Cerebellar cortex (tissue), 1 donor: ENCODE data around the gene TTC39C.
A peak's percentile ranks its signal among the peaks of the same experiment; 100 is the strongest.

Experiments used
- DNase-seq: peaks from one replicate; pipeline ENCODE4 v3.0.0-alpha.2; 2015; ENCODE audit warnings: low spot score

The TTC39C gene

DNA sequence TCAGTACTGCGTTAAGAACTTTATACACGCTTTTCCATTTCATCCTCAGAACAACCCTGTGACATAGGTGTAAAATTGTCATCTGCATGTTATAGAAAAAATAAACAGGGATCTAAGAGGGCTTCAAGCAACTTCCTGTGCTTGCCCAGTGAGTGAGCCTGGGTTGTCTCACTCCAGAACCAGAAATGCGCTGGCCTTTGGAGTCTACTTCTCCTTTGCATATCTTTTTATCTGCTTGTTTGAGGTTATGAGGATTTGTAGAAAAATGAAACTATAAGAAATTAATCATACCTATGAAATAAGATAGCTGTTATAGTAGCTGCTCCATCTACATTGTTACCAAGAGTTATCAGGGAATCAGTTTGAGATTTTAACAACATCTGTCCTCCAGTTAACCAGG, 69.0 kb downstream of the TTC39C start:
- no peak for DNase-seq

DNA sequence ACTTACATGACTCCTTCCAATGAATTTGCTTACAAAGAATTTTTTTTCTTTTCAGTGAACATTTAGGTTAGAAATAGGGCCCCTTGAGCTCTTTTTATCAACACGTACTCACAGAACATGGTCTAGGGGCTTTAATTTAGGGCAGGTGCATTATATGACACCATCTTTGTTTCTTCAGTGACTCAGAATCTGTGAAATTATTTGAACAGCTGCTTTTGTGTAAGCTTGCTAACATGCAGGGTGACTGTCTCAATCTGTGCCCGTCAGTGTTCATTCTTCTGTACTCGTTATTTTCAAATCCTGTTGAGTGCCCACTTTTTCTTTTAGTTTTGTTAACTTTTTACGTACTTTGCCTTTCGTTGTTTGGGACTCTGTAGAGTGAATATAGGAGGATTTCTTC, 71.5 kb downstream of the TTC39C start:
- DNase-seq, result no peak

- DNase-seq, result peak; percentile 61
Measured at GRCh38 chr18:24089076-24089475, 74.5 kb downstream of the TTC39C start.

- DNase-seq, result peak; percentile 22
Measured at GRCh38 chr18:24089515-24090337, 75.2 kb downstream of the TTC39C start.

GRCh38 chr18:24090876-24091275, 76.3 kb downstream of the TTC39C start:
- DNase-seq, result no peak

DNA sequence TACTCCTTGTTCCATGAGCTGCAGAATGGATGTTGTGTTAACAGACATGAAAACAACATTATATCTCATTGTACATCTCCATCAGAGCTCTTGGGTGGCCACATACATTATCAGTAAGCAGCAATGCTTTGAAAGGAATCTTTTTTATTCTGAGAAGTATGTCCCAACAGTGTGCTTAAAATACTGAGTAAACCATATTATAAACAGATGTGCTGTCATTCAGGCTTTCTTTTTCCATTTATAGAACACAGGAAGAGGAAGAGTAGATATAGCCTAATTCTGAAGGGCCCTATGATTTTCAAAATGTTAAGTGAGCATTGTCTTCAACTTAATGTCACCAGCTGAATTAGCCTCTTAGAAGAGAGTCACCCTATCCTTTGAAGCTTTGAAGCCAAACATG, 80.0 kb downstream of the TTC39C start:
- no peak for DNase-seq

GRCh38 chr18:24095976-24096375, 81.4 kb downstream of the TTC39C start:
- DNase-seq, result no peak

DNA sequence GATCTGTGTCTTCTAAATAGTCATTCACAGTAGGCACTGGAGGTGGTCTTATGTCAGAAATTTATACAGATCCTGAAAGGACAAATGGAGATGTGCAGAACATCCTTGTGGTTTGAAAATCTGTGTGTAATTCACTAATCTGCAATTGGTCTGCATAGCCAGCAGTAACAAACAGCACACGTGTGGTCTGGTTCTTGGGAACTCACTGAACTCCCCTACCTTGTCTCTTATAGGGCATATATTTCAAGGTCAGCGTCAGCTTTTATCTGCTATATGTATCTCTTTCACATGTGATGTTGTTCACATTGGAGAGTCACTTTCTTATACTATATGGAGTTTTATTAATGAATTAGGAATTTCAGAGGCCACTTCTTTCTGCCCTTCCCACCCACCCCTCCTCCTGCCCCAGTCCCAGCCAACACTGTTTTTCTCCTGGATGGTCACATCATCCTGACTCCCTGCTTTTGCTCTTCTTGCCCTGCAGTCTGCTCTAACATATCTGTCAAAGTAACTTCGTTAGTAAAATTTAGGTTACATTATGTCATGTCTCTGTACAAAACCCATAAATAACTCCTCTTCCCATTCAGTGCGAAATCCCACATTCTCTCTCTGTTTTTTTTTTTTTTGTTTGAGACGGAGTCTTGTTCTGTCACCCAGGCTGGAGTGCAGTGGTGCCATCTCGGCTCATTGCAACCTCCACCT, 88.9 kb downstream of the TTC39C start:
- DNase-seq, result no peak

GRCh38 chr18:24104486-24104885, 89.9 kb downstream of the TTC39C start:
- DNase-seq, result no peak

- DNase-seq, result no peak
Measured at GRCh38 chr18:24108641-24109040, 94.1 kb downstream of the TTC39C start.

DNA sequence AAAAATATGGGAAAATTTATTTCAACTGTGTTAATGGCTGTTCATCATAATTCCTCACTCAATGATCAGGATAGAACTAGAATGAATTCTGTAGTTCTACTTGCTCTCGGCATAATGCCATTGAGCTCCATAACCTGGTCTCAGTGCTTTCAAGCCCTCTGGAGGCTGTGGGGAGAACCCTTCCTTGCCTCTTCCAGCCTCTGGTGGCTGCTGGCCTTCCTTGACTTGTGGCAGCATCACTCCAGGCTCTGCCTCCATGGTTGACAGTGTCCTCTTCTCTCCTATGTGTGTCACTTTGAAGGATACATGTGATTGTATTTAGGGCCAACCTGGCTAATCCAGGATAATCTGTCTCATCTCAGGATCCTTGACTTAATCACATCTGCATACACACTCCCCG, 97.4 kb downstream of the TTC39C start:
- no peak for DNase-seq

- DNase-seq, result no peak
Measured at GRCh38 chr18:24112464-24112863, 97.9 kb downstream of the TTC39C start.

DNA sequence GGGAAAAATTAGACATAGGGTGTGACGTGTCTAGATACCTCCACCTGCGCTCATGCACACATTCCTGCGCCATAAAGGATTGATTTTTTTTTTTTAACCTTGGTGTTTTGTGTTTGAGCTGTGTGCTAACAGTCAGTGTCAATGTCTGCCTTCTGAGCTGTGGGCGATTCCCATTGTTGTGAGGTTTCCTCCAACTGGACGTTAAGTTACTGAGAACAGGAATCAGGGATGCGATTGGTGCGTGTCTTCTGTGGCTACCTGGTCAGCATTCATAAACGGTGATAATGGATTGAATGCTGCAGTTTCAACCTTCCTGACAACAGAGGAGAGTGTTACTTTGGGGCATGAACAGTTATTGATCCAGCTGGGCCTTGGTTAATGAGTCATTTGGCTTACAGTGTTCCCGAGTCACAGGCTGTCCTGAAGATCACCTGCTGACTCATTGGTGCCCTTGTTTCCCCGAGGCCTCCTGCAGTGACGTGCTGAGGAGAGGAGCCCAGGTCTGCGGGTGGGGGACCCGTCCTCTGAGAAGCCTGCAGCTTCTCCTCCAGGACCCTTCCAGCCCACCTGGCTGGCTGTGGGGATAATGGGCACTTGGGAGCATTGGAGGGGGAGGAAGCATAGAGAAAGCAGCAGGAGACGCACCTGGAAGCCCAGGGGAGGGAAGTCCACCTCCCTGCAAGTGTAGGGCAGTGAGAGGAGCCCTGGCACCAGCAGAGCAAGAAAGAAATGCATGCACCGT, 98.5 kb downstream of the TTC39C start:
- DNase-seq, result no peak

- DNase-seq, result no peak
Measured at GRCh38 chr18:24114924-24115549, 100.5 kb downstream of the TTC39C start.

DNA sequence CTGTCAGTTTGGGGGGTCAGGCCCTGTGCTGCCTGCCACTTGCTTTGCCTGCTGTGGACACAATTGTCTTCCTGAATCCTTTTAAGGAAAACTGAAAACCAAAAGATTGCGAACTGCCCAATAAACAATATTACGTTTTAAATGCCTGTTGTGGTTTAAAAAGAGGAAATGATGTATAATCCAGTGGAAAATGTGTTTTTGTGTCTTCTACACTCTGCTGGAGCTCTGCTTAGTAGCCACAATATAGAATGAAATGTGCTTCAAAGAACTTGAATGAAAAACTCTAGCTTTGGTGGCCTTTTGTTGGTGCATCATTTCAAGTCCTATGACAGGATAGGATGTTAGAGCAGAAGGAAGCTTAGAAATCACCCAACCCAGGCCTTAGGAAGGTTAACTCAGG, 101.1 kb downstream of the TTC39C start:
- DNase-seq, result no peak

GRCh38 chr18:24118750-24119577, 104.4 kb downstream of the TTC39C start:
- peak; percentile 86 for DNase-seq

- DNase-seq, result no peak
Measured at GRCh38 chr18:24120676-24121075, 106.1 kb downstream of the TTC39C start.

GRCh38 chr18:24121625-24122024, 107.1 kb downstream of the TTC39C start:
- no peak for DNase-seq

GRCh38 chr18:24126155-24126961, 111.8 kb downstream of the TTC39C start:
- DNase-seq, result no peak

DNA sequence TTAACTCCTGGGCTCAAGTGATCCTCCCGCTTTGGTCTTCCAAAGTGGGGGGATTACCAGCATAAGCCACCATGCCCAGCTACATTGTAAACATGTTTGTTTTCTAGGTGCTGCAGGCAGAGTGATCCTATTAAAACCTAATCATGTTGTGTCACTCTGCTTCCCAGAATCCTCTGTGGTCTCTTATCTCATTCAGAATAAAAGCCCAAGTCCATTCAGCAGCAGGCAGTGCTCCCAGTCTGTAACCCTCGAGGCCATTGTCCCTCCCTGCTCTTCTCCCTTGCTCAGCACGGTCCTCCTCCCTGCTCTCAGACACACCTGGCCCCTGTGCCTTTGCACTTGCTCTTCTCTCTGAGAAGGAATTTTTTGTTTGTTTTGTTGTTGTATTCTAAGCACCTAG, 113.2 kb downstream of the TTC39C start:
- no peak for DNase-seq

DNA sequence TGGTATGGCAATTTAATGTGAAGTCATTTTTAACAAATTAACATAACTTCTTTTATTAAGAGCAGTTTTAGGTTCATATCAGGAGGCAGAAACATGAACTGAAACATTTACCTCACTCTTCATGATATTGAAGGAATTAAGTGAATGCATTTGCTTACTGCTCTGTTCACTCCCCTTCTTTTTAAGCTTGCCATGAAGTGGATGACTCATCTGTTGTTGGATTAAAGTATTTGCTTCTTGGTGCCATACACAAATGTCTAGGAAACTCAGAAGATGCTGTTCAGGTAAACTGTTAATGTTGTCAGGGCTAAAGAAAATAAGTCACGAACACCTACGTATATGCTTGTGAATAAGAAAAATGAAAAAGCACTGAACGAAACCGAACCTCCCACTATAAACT, 114.1 kb downstream of the TTC39C start:
- DNase-seq, result no peak
